Measurements from ENCODE around the gene NRTN. TPM values are rescaled to one million over a fixed set of nuclear protein-coding genes. Genes with fewer than 3 reads are reported as not detected.
"Not testable (repeated sequence)": the region's sequence is repeated elsewhere in the genome, so short reads cannot be mapped to it uniquely, and the experiment has no call there.

Gene NRTN
- total RNA-seq, 1 experiment from 2014 or later = 2.6 TPM

DNA sequence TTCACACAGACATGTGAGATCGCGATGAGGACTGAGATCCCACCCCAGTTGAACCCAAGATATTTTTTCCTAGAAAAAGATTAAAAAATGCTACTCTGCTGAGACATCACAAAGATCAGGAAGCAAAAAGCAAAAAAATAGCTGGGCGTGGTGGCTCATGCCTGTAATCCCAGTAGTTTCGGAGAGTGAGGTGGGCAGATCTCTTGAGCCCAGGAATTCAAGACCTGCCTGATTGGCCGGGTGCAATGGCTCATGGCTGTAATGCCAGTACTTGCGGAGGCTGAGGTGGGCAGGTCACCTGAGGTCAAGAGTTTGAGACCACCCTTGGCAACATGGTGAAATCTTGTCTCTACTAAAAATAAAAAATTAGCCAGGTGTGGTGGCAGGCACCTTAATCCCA lies 45.3 kb downstream of the NRTN start:
- no peak overlapping the region for H3K27ac Mint-ChIP-seq (ENCODE audit: unreplicated experiment)
- POLR2A ChIA-PET = no interaction called here
- H3K27me3 Mint-ChIP-seq (ENCODE audit: insufficient read depth, unreplicated experiment) = no peaks in the 10 kb centered on the region
- Histone ChIP-seq H3K9me3 (no peaks in the 10 kb centered on the region), H3K4me3 (ENCODE audit: low read depth, low read length) (no peak overlapping the region), H3K27me3 (replicated peaks; ENCODE audit: control insufficient read depth, insufficient read depth, low read length) (no peaks in the 10 kb centered on the region), H3K4me1 (no peaks in the 10 kb centered on the region), H3K36me3 (ENCODE audit: control insufficient read depth, insufficient read depth, low read length) (no peaks in the 10 kb centered on the region)
- H3K36me3 Mint-ChIP-seq (ENCODE audit: insufficient read depth, unreplicated experiment) = no peaks in the 10 kb centered on the region
- intact Hi-C loops (cut with micrococcal nuclease; ENCODE audit: unreplicated experiment) = no loop called here
- TF ChIP-seq, protein P1, sequence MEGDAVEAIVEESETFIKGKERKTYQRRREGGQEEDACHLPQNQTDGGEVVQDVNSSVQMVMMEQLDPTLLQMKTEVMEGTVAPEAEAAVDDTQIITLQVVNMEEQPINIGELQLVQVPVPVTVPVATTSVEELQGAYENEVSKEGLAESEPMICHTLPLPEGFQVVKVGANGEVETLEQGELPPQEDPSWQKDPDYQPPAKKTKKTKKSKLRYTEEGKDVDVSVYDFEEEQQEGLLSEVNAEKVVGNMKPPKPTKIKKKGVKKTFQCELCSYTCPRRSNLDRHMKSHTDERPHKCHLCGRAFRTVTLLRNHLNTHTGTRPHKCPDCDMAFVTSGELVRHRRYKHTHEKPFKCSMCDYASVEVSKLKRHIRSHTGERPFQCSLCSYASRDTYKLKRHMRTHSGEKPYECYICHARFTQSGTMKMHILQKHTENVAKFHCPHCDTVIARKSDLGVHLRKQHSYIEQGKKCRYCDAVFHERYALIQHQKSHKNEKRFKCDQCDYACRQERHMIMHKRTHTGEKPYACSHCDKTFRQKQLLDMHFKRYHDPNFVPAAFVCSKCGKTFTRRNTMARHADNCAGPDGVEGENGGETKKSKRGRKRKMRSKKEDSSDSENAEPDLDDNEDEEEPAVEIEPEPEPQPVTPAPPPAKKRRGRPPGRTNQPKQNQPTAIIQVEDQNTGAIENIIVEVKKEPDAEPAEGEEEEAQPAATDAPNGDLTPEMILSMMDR (IDR thresholded peaks at IDR 0.05; ENCODE audit: insufficient read depth in 1 of 2, low read depth in 1 of 2, low read length in 1 of 2, severe bottlenecking in 1 of 2, unreplicated experiment in 1 of 2) = no peak
- DNase-seq = no peak
- BruUV-seq (replicated peaks) = no TSS peak
- no peak overlapping the region for H3K4me3 Mint-ChIP-seq (ENCODE audit: unreplicated experiment)
- no peaks in the 10 kb centered on the region for H3K4me1 Mint-ChIP-seq (ENCODE audit: low read depth, unreplicated experiment)
- no peaks in the 10 kb centered on the region for H3K9me3 Mint-ChIP-seq (ENCODE audit: unreplicated experiment)
- CTCF ChIA-PET = no interaction called here

GRCh38 chr19:5850743-5851293 lies 46.0 kb downstream of the NRTN start:
- POLR2A ChIA-PET = no interaction called here
- no peaks in the 10 kb centered on the region for H3K4me1 Mint-ChIP-seq (ENCODE audit: low read depth, unreplicated experiment)
- H3K4me3 ChIP-seq (ENCODE audit: low read depth, low read length) = no peak overlapping the region
- DNase-seq = no peak
- intact Hi-C loops (cut with micrococcal nuclease; ENCODE audit: unreplicated experiment) = no loop called here
- no peaks in the 10 kb centered on the region for H3K36me3 Mint-ChIP-seq (ENCODE audit: insufficient read depth, unreplicated experiment)
- H3K27ac Mint-ChIP-seq (ENCODE audit: unreplicated experiment) = no peak overlapping the region
- H3K4me3 Mint-ChIP-seq (ENCODE audit: unreplicated experiment) = no peak overlapping the region
- no peaks in the 10 kb centered on the region for H3K9me3 Mint-ChIP-seq (ENCODE audit: unreplicated experiment)
- no peaks in the 10 kb centered on the region for H3K9me3 ChIP-seq
- H3K27me3 ChIP-seq (replicated peaks; ENCODE audit: control insufficient read depth, insufficient read depth, low read length) = no peaks in the 10 kb centered on the region
- no peaks in the 10 kb centered on the region for H3K27me3 Mint-ChIP-seq (ENCODE audit: insufficient read depth, unreplicated experiment)
- no peaks in the 10 kb centered on the region for H3K36me3 ChIP-seq (ENCODE audit: control insufficient read depth, insufficient read depth, low read length)
- H3K4me1 ChIP-seq = no peaks in the 10 kb centered on the region
- CTCF ChIA-PET = interaction anchor here (0.7 kb wide), 1 partner anchor 13 kb away, joined by 3 read pairs; no protein-coding TSS in a partner anchor
- TF ChIP-seq, protein P1 (IDR thresholded peaks at IDR 0.05; ENCODE audit: insufficient read depth in 1 of 2, low read depth in 1 of 2, low read length in 1 of 2, severe bottlenecking in 1 of 2, unreplicated experiment in 1 of 2) = no peak
- no TSS peak for BruUV-seq (replicated peaks)

DNA sequence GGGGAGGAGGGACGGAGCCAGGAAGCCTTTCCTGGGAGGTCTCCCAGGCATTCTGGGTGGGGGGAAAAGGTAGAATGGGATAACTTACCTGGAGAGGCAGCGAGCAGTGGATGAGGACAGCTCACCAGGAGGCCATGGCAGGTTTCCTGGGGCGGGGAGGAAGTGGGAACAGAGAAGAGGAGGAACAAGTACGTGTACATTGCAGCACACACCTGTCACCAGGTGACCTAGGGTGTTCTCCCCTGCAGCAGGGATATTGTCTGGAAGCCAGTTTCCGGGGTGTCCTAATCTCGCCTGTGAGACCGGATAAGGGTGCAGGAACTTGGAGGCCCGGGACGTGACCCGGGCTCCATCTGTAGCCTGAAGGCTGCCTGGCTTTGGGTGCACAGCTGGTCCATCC lies 46.4 kb downstream of the NRTN start, which contains the start of gene FUT3:
Gene FUT3, minus strand, starts transcription at position 148 of the 400 bp plus-strand sequence.
- Histone ChIP-seq H3K4me1 (no peaks in the 10 kb centered on the region), H3K4me3 (ENCODE audit: low read depth, low read length) (no peak within 1 kb of the TSS), H3K36me3 (ENCODE audit: control insufficient read depth, insufficient read depth, low read length) (no peaks in the 10 kb centered on the region), H3K27me3 (replicated peaks; ENCODE audit: control insufficient read depth, insufficient read depth, low read length) (no peaks in the 10 kb centered on the region), H3K9me3 (no peaks in the 10 kb centered on the region)
- BruUV-seq (replicated peaks) = no TSS peak
- no peak within 1 kb of the TSS for H3K4me3 Mint-ChIP-seq (ENCODE audit: unreplicated experiment)
- no peaks in the 10 kb centered on the region for H3K4me1 Mint-ChIP-seq (ENCODE audit: low read depth, unreplicated experiment)
- H3K9me3 Mint-ChIP-seq (ENCODE audit: unreplicated experiment) = no peaks in the 10 kb centered on the region
- intact Hi-C loops (cut with micrococcal nuclease; ENCODE audit: unreplicated experiment) = no loop called here
- H3K36me3 Mint-ChIP-seq (ENCODE audit: insufficient read depth, unreplicated experiment) = no peaks in the 10 kb centered on the region
- ChIA-PET POLR2A (no interaction called here), CTCF (interaction anchor here (0.7 kb wide), 1 partner anchor 13 kb away, joined by 3 read pairs; no protein-coding TSS in a partner anchor)
- H3K27me3 Mint-ChIP-seq (ENCODE audit: insufficient read depth, unreplicated experiment) = no peaks in the 10 kb centered on the region
- DNase-seq = no peak
- H3K27ac Mint-ChIP-seq (ENCODE audit: unreplicated experiment) = no peak within 1 kb of the TSS
- TF ChIP-seq, protein P1 (IDR thresholded peaks at IDR 0.05; ENCODE audit: insufficient read depth in 1 of 2, low read depth in 1 of 2, low read length in 1 of 2, severe bottlenecking in 1 of 2, unreplicated experiment in 1 of 2) = no peak

DNA sequence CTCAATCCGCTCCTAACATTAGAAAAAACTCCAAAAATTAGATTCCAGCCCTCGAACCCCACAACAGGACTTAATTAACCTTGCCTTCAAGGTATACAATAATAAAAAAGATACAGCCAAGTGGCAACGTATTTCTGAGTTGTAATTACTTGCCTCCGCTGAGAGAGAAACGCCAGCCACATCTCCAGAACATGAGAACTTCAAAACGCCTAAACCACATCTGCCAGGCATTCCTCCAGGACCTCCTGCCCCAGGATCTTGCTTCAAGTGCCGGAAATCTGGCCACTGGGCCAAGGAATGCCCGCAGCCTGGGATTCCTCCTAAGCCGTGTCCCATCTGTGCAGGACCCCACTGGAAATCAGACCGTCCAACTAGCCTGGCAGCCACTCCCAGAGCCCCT lies 49.3 kb downstream of the NRTN start:
- POLR2A ChIA-PET; H3K36me3 Mint-ChIP-seq (ENCODE audit: insufficient read depth, unreplicated experiment); H3K4me3 ChIP-seq (ENCODE audit: low read depth, low read length); DNase-seq; intact Hi-C loops (cut with micrococcal nuclease; ENCODE audit: unreplicated experiment); BruUV-seq (replicated peaks); H3K9me3 Mint-ChIP-seq (ENCODE audit: unreplicated experiment); H3K27me3 ChIP-seq (replicated peaks; ENCODE audit: control insufficient read depth, insufficient read depth, low read length); H3K4me3 Mint-ChIP-seq (ENCODE audit: unreplicated experiment); H3K4me1 Mint-ChIP-seq (ENCODE audit: low read depth, unreplicated experiment); H3K27ac Mint-ChIP-seq (ENCODE audit: unreplicated experiment); H3K4me1 ChIP-seq; H3K27me3 Mint-ChIP-seq (ENCODE audit: insufficient read depth, unreplicated experiment); H3K9me3 ChIP-seq; CTCF ChIA-PET; H3K36me3 ChIP-seq (ENCODE audit: control insufficient read depth, insufficient read depth, low read length): not testable (repeated sequence)

DNA sequence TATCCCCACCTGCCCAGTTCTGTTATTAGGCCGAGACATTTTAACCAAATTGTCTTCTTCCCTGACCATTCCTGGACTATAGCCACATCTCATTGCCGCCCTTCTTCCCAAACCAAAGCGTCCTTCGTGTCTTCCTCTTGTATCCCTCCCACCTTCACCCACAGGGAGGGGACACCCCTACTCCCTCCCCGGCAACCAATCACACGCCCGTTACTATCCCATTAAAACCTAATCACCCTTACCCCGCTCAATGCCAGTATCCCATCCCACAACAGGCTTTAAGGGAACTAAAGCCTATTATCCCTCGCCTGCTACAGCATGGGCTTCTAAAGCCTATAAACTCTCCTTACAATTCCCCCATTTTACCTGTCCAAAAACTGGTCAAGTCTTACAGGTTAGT lies 50.3 kb downstream of the NRTN start:
- H3K9me3 Mint-ChIP-seq (ENCODE audit: unreplicated experiment); H3K27me3 ChIP-seq (replicated peaks; ENCODE audit: control insufficient read depth, insufficient read depth, low read length); H3K36me3 Mint-ChIP-seq (ENCODE audit: insufficient read depth, unreplicated experiment); H3K36me3 ChIP-seq (ENCODE audit: control insufficient read depth, insufficient read depth, low read length); POLR2A ChIA-PET; BruUV-seq (replicated peaks); CTCF ChIA-PET; intact Hi-C loops (cut with micrococcal nuclease; ENCODE audit: unreplicated experiment); H3K4me3 Mint-ChIP-seq (ENCODE audit: unreplicated experiment); H3K4me1 Mint-ChIP-seq (ENCODE audit: low read depth, unreplicated experiment); H3K9me3 ChIP-seq; DNase-seq; H3K27ac Mint-ChIP-seq (ENCODE audit: unreplicated experiment); H3K27me3 Mint-ChIP-seq (ENCODE audit: insufficient read depth, unreplicated experiment); H3K4me3 ChIP-seq (ENCODE audit: low read depth, low read length); H3K4me1 ChIP-seq: not testable (repeated sequence)

Data from Caco-2 (cell line).